Smooth muscle cell (in vitro differentiated cells): Measurements from ENCODE around the gene TTC9B. TPM values are rescaled to one million over a fixed set of nuclear protein-coding genes. Genes with fewer than 3 reads are reported as not detected.

ENCODE experiments used
- DNase-seq: peaks from one replicate; lab custom pipeline; 2025; ENCODE audit not compliant: unreplicated experiment; lab: John Stamatoyannopoulos, UW
- H2AFZ ChIP-seq: fragments of 200-600 bp; sonication (generic); 2 replicates; pipeline ENCODE4 v1.6.0; 2016; ENCODE audit warnings: antibody characterized with exemption, low read depth, mild to moderate bottlenecking
- H3F3A ChIP-seq: fragments of 200-600 bp; sonication (generic); 2 replicates; pipeline ENCODE4 v1.6.0; 2017; ENCODE audit warnings: antibody characterized with exemption, low read depth
- H3K27ac ChIP-seq: fragments of 200-600 bp; sonication (generic); 2 replicates; pipeline ENCODE4 v1.5.1; 2016; ENCODE audit warnings: low read depth, mild to moderate bottlenecking
- H3K27me3 ChIP-seq: fragments of 200-600 bp; sonication (generic); 2 replicates; pipeline ENCODE4 v1.6.1; 2016; ENCODE audit warnings: low read depth, mild to moderate bottlenecking
- H3K36me3 ChIP-seq: fragments of 200-600 bp; sonication (generic); 2 replicates; pipeline ENCODE4 v1.5.1; 2016; ENCODE audit warnings: low read depth
- H3K4me1 ChIP-seq: fragments of 200-600 bp; sonication (generic); 2 replicates; pipeline ENCODE4 v1.5.1; 2016; ENCODE audit warnings: low read depth
- H3K4me2 ChIP-seq: fragments of 200-600 bp; sonication (generic); 2 replicates; pipeline ENCODE4 v1.6.0; 2016; ENCODE audit warnings: mild to moderate bottlenecking
- H3K4me3 ChIP-seq: fragments of 200-600 bp; sonication (generic); 2 replicates; pipeline ENCODE4 v1.5.1; 2016; ENCODE audit warnings: mild to moderate bottlenecking
- H3K79me2 ChIP-seq: fragments of 200-600 bp; sonication (generic); 2 replicates; pipeline ENCODE4 v1.6.0; 2016; ENCODE audit warnings: low read depth, mild to moderate bottlenecking
- H3K9ac ChIP-seq: fragments of 200-600 bp; sonication (generic); 2 replicates; pipeline ENCODE4 v1.6.0; 2016; ENCODE audit warnings: low read depth
- H3K9me3 ChIP-seq: fragments of 200-600 bp; sonication (generic); replicated peaks from 2 replicates; pipeline ENCODE4 v1.5.1; 2016; ENCODE audit warnings: low read depth
- H4K20me1 ChIP-seq: fragments of 200-600 bp; sonication (generic); 2 replicates; pipeline ENCODE4 v1.6.0; 2016; ENCODE audit warnings: low read depth
- CTCF ChIP-seq: fragments of 200-600 bp; sonication (generic); IDR thresholded peaks from 2 replicates; pipeline ENCODE4 v1.5.1; 2017; ENCODE audit warnings: borderline replicate concordance, mild to moderate bottlenecking, antibody characterized with exemption; ENCODE audit not compliant: insufficient read depth, poor library complexity, severe bottlenecking
- WGBS: methylation state at CpG from one replicate; pipeline ENCODE4 v1.1.7; 2016; ENCODE audit warnings: low lambda C conversion rate; 5-methylcytosine and 5-hydroxymethylcytosine counted together
- polyA plus RNA-seq: library from polyadenylated mRNA; unstranded; fragments of >200 nt; fragmentation: Nextera tagmentation; extraction: Ambion mirVana; gene quantifications from 2 replicates; pipeline ENCODE4 v1.2.1, GENCODE V29; 2016
- total RNA-seq: library from RNA; depleted of rRNA; stranded (reverse); fragments of >200 nt; gene quantifications from 2 replicates; pipeline ENCODE4 v1.2.3, GENCODE V29; 2014

Gene TTC9B
- total and polyA plus RNA-seq, 2 experiments from 2014 or later = not detected

- Histone ChIP-seq H3K4me3 (no peak overlapping the region), H3F3A (no peaks in the 10 kb centered on the region), H3K9me3 (no peaks in the 10 kb centered on the region), H2AFZ (no peak overlapping the region), H3K9ac (no peak overlapping the region), H3K27me3 (no peaks in the 10 kb centered on the region), H4K20me1 (peaks cover 63% of the 10 kb centered on the region), H3K79me2 (peaks cover 34% of the 10 kb centered on the region), H3K27ac (no peak overlapping the region), H3K4me1 (no peaks in the 10 kb centered on the region), H3K4me2 (no peak overlapping the region), H3K36me3 (no peaks in the 10 kb centered on the region)
- WGBS = 97% methylated on average over 16 of the region's 16 CpGs
- no peak for DNase-seq
- TF ChIP-seq CTCF = no peak
These were observed 36.7 kb upstream of the TTC9B start for GRCh38 chr19:40254714-40255418.

GRCh38 chr19:40253611-40254092 is 35.5 kb upstream of the TTC9B start:
- H3K79me2 ChIP-seq = peaks cover 23% of the 10 kb centered on the region
- WGBS = 94% methylated on average over 8 of the region's 8 CpGs

DNA sequence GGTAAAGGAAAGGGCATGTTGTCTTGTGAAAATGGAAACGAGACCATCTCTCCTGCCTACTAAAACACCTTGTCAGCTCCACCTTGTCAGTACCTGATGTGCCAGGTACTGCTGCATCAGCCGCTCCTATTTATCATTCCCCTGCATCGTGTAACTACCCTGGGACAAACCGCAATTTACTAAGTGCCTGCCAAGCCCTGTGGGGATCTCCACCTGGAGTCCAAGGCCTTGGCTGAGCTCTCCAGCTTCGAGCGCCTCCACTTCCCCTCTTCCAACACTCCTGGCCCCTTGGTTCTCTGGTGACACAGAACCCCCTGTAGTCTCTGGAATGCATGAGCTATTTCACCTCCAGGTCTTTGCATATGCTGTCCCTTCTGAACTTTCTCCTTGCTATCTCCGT is 34.2 kb upstream of the TTC9B start:
- WGBS = 79% methylated on average over 7 of the region's 7 CpGs
- no peak overlapping the region for H3K4me3 ChIP-seq
- H3K9ac ChIP-seq = no peak overlapping the region
- H3K27me3 ChIP-seq = no peaks in the 10 kb centered on the region
- no peaks in the 10 kb centered on the region for H3K4me1 ChIP-seq
- peaks cover 21% of the 10 kb centered on the region for H3K79me2 ChIP-seq
- H2AFZ ChIP-seq = no peak overlapping the region
- no peaks in the 10 kb centered on the region for H3K9me3 ChIP-seq
- no peak for DNase-seq
- no peak overlapping the region for H3K27ac ChIP-seq
- no peak for TF ChIP-seq CTCF
- H3K36me3 ChIP-seq = no peaks in the 10 kb centered on the region
- H3K4me2 ChIP-seq = no peak overlapping the region
- no peaks in the 10 kb centered on the region for H3F3A ChIP-seq
- H4K20me1 ChIP-seq = peaks cover 58% of the 10 kb centered on the region

More at GRCh38 chr19:40253611-40254092, 35.5 kb upstream of the TTC9B start:
- peaks cover 59% of the 10 kb centered on the region for H4K20me1 ChIP-seq
- no peaks in the 10 kb centered on the region for H3K9me3 ChIP-seq
- no peaks in the 10 kb centered on the region for H3K36me3 ChIP-seq
- H3K27ac ChIP-seq = no peak overlapping the region
- H3K9ac ChIP-seq = no peak overlapping the region
- no peak for TF ChIP-seq CTCF
- no peak for DNase-seq
- no peak overlapping the region for H2AFZ ChIP-seq
- no peaks in the 10 kb centered on the region for H3K4me1 ChIP-seq
- H3F3A ChIP-seq = no peaks in the 10 kb centered on the region
- no peak overlapping the region for H3K4me2 ChIP-seq
- H3K4me3 ChIP-seq = no peak overlapping the region
- no peaks in the 10 kb centered on the region for H3K27me3 ChIP-seq

- H3K27me3 ChIP-seq = no peaks in the 10 kb centered on the region
- H4K20me1 ChIP-seq = peaks cover 56% of the 10 kb centered on the region
- no peak overlapping the region for H3K27ac ChIP-seq
- WGBS = 89% methylated on average over 4 of the region's 4 CpGs
- no peaks in the 10 kb centered on the region for H3K36me3 ChIP-seq
- no peak for TF ChIP-seq CTCF
- no peaks in the 10 kb centered on the region for H3K9me3 ChIP-seq
- H3F3A ChIP-seq = no peaks in the 10 kb centered on the region
- H3K79me2 ChIP-seq = peaks cover 21% of the 10 kb centered on the region
- H3K4me2 ChIP-seq = no peak overlapping the region
- DNase-seq = no peak
- no peaks in the 10 kb centered on the region for H3K4me1 ChIP-seq
- no peak overlapping the region for H3K4me3 ChIP-seq
- no peak overlapping the region for H2AFZ ChIP-seq
- H3K9ac ChIP-seq = no peak overlapping the region
These were observed 33.8 kb upstream of the TTC9B start for GRCh38 chr19:40251991-40252390.
